ENCODE results near the gene CDH5.
A peak's percentile ranks its signal among the peaks of the same experiment; 100 is the strongest.

CDH5 gene

GRCh38 chr16:66354034-66354909, 12.2 kb upstream of the CDH5 start:
- DNase-seq = no peak

- no peak for DNase-seq
Measured at GRCh38 chr16:66355526-66355925, 11.0 kb upstream of the CDH5 start.

GRCh38 chr16:66357523-66357928, 9.0 kb upstream of the CDH5 start:
- DNase-seq = peak in 1 of 2 donors; percentile 39

GRCh38 chr16:66358231-66358630, 8.3 kb upstream of the CDH5 start:
- no peak for DNase-seq

- DNase-seq = no peak
Measured at GRCh38 chr16:66359012-66359411, 7.5 kb upstream of the CDH5 start.

- DNase-seq = no peak
Measured at GRCh38 chr16:66359811-66360608, 6.5 kb upstream of the CDH5 start.

- no peak for DNase-seq
Measured at GRCh38 chr16:66360624-66361324, 5.7 kb upstream of the CDH5 start.

- DNase-seq = no peak
Measured at GRCh38 chr16:66361604-66362135, 4.8 kb upstream of the CDH5 start.

GRCh38 chr16:66363211-66363777, 3.2 kb upstream of the CDH5 start:
- DNase-seq = no peak

- no peak for DNase-seq
Measured at GRCh38 chr16:66364117-66364958, 2.2 kb upstream of the CDH5 start.

- no peak for DNase-seq
Measured at GRCh38 chr16:66364959-66365306, 1.6 kb upstream of the CDH5 start.

- DNase-seq = no peak
Measured at GRCh38 chr16:66365651-66366050, 840 bp upstream of the CDH5 start.

- no peak for DNase-seq
Measured at GRCh38 chr16:66367968-66368891, 1.7 kb downstream of the CDH5 start.

GRCh38 chr16:66369055-66369592, 2.6 kb downstream of the CDH5 start:
- peak in 1 of 2 donors; percentile 26 for DNase-seq

- DNase-seq = no peak
Measured at GRCh38 chr16:66370786-66371684, 4.5 kb downstream of the CDH5 start.

- DNase-seq = no peak
Measured at GRCh38 chr16:66372078-66372897, 5.8 kb downstream of the CDH5 start.

- no peak for DNase-seq
Measured at GRCh38 chr16:66372898-66373155, 6.3 kb downstream of the CDH5 start.

GRCh38 chr16:66373667-66374066, 7.2 kb downstream of the CDH5 start:
- no peak for DNase-seq

- no peak for DNase-seq
Measured at GRCh38 chr16:66374176-66374575, 7.7 kb downstream of the CDH5 start.

All from CD4-positive, alpha-beta T cell treated with Interferon alpha-2 for 1 hour (primary cell).